CD4-positive, alpha-beta T cell (primary cell): Measurements from ENCODE around the gene ADAM11. TPM values are rescaled to one million over a fixed set of nuclear protein-coding genes. Genes with fewer than 3 reads are reported as not detected.

ENCODE experiments used
- ATAC-seq: fragments of 200-7000 bp; cut with Tn5 transposase; one replicate; pipeline ENCODE4 v1.10.0; 2022; ENCODE audit warnings: mild to moderate bottlenecking; ENCODE audit not compliant: poor library complexity
- CTCF ChIA-PET: fragments of 350-600 bp; sonication (Branson Sonifier 250); formaldehyde crosslinking; loops from one replicate; lab custom pipeline; 2021; ENCODE audit warnings: antibody characterized with exemption, inconsistent platforms; lab: Charles Lee
- POLR2A ChIA-PET: fragments of 350-600 bp; sonication (Branson Sonifier 250); formaldehyde crosslinking; loops from one replicate; lab custom pipeline; 2021; ENCODE audit warnings: antibody characterized with exemption, inconsistent platforms; lab: Charles Lee
- DNase-seq, 14 experiments: peaks; one replicate each; pipeline ENCODE4 v3.0.0-alpha.2; 2013 to 2020; ENCODE audit warnings: mixed read lengths in 2 of 14
- H3K27ac ChIP-seq, 2 donors: one replicate each; pipeline versions ENCODE4 v1.5.1 to v1.7.0; 2013; ENCODE audit warnings: low read length in 2 of 2, low read depth in 1 of 2, mild to moderate bottlenecking in 1 of 2
- H3K27me3 ChIP-seq, 2 experiments: 1 replicate in 1 of 2; 2 replicates in 1 of 2; pipeline versions ENCODE4 v1.6.1 to v1.7.0; 2013; ENCODE audit warnings: low read length in 2 of 2, control low read depth in 1 of 2, mild to moderate bottlenecking in 1 of 2, moderate library complexity in 1 of 2; ENCODE audit not compliant: insufficient read depth in 2 of 2, control insufficient read depth in 1 of 2
- H3K36me3 ChIP-seq: one replicate; pipeline ENCODE4 v1.6.1; 2013; ENCODE audit warnings: low read length, control low read depth; ENCODE audit not compliant: insufficient read depth
- H3K4me1 ChIP-seq: one replicate; pipeline ENCODE4 v1.6.1; 2013; ENCODE audit warnings: low read length, control low read depth; ENCODE audit not compliant: insufficient read depth
- H3K4me3 ChIP-seq: one replicate; pipeline ENCODE4 v1.5.1; 2013; ENCODE audit warnings: mild to moderate bottlenecking, low read length, moderate library complexity
- H3K9me3 ChIP-seq, 2 experiments: 1 replicate in 1 of 2; 2 replicates in 1 of 2; pipeline versions ENCODE4 v1.6.1 to v1.7.0; 2013; ENCODE audit warnings: low read length in 2 of 2, mild to moderate bottlenecking in 2 of 2, control low read depth in 1 of 2, moderate library complexity in 1 of 2; ENCODE audit not compliant: control insufficient read depth in 1 of 2, insufficient read depth in 1 of 2
- H3K27ac Mint-ChIP-seq: one replicate; pipeline ENCODE4 v1.8.0; 2020; ENCODE audit warnings: mixed read lengths
- H3K27me3 Mint-ChIP-seq: one replicate; pipeline ENCODE4 v1.8.0; 2021; ENCODE audit warnings: mixed read lengths
- H3K36me3 Mint-ChIP-seq: one replicate; pipeline ENCODE4 v1.8.0; 2021; ENCODE audit warnings: low read depth, mixed read lengths
- H3K4me1 Mint-ChIP-seq: one replicate; pipeline ENCODE4 v1.8.0; 2021; ENCODE audit warnings: low read depth, mixed read lengths
- H3K4me3 Mint-ChIP-seq: one replicate; pipeline ENCODE4 v1.8.0; 2020; ENCODE audit warnings: mild to moderate bottlenecking, mixed read lengths
- H3K9me3 Mint-ChIP-seq: one replicate; pipeline ENCODE4 v1.8.0; 2020; ENCODE audit warnings: mixed read lengths
- CTCF ChIP-seq: fragments of 200-600 bp; IDR thresholded peaks from one replicate; pipeline ENCODE4 v1.8.0; 2022; ENCODE audit warnings: antibody characterized with exemption, mild to moderate bottlenecking
- intact Hi-C, 2 experiments: fragments of 100-400 bp; cut with DNase I in 1 of 2; cut with micrococcal nuclease in 1 of 2; formaldehyde crosslinking; loops; one replicate each; pipeline versions ENCODE4 v1.15.1 to v1.9.0; 2023 to 2025; cut with DNase I, micrococcal nuclease
- total RNA-seq, 174 experiments: library from RNA in 2 of 174; stranded (reverse) in 2 of 174; gene quantifications; one replicate each; pipeline ENCODE4 v1.2.3 and lab custom pipeline; 2021 to 2026

ADAM11 gene
- total RNA-seq, 2 experiments from 2014 or later = 0.16 to 0.47 TPM

GRCh38 chr17:44797802-44798201 lies 39.0 kb downstream of the ADAM11 start:
- no peak overlapping the region for H3K4me3 ChIP-seq
- no peaks in the 10 kb centered on the region for H3K36me3 Mint-ChIP-seq

DNA sequence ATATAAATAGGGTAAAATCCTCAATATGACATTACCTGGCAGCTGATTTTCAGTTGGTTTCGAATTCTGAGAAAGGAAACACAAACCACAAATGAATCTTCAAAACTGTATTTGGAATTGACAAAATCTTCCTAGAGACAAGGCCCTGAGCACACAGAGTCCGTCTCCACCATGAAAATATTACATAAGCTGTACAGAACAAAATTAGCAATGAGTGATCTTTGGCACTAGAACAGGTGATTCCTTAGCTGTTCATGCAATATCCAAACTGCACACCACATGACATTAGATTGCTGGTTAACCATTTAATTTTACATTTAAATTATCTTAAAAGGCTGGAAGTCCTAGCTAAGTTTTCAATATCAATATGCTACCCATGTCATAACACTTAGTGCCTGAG lies 39.6 kb downstream of the ADAM11 start:
- Mint-ChIP-seq H3K36me3 (no peaks in the 10 kb centered on the region), H3K27me3 (no peaks in the 10 kb centered on the region), H3K9me3 (no peaks in the 10 kb centered on the region), H3K27ac (no peak overlapping the region), H3K4me3 (no peak overlapping the region), H3K4me1 (no peaks in the 10 kb centered on the region)
- ChIA-PET CTCF (interaction anchor here (1.1 kb wide), 1 partner anchor 20 kb away, joined by 3 read pairs; no protein-coding TSS in a partner anchor), POLR2A (no interaction called here)
- Histone ChIP-seq H3K4me1 (no peaks in the 10 kb centered on the region), H3K9me3 (no peaks in the 10 kb centered on the region), H3K27ac (no peak overlapping the region), H3K36me3 (no peaks in the 10 kb centered on the region), H3K27me3 (peaks cover 0 to 3% of the 10 kb centered on the region in 2 experiments), H3K4me3 (no peak overlapping the region)
- DNase-seq (no peak), ATAC-seq (no peak)
- no peak for TF ChIP-seq CTCF
- intact Hi-C loops = no loop called here

More at GRCh38 chr17:44797802-44798201, 39.0 kb downstream of the ADAM11 start:
- POLR2A ChIA-PET = interaction anchor here (0.8 kb wide), 1 partner anchor 234 kb away, joined by 4 read pairs; no protein-coding TSS in a partner anchor
- no peak for TF ChIP-seq CTCF
- no peak for DNase-seq
- CTCF ChIA-PET = interaction anchor here (1.1 kb wide), 1 partner anchor 19 kb away, joined by 3 read pairs; no protein-coding TSS in a partner anchor
- intact Hi-C loops = no loop called here
- Mint-ChIP-seq H3K27me3 (no peaks in the 10 kb centered on the region), H3K4me1 (no peaks in the 10 kb centered on the region), H3K9me3 (no peaks in the 10 kb centered on the region), H3K4me3 (no peak overlapping the region), H3K27ac (no peak overlapping the region)
- Histone ChIP-seq H3K36me3 (no peaks in the 10 kb centered on the region), H3K4me1 (no peaks in the 10 kb centered on the region), H3K27ac (no peak overlapping the region), H3K27me3 (peaks cover 0 to 3% of the 10 kb centered on the region in 2 experiments), H3K9me3 (no peaks in the 10 kb centered on the region)
- ATAC-seq = no peak

DNA sequence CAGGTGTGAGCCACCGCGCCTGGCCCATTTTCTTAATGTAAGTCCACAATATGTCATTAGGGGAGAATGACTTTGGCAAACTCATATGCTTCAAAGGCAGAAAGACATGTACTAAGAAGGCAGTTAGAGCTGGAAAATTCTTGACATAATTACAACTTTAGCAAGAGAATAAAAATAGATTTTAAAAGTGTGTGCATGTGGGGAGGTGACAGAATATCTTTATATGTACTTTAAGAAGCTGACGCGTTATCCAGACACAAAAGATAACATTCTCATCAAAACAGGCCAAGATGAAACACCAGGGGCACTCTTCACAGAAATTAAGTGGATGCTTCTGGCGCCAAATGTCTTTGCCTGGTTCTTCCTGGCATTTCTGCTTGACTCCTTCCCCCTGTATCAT lies 43.1 kb downstream of the ADAM11 start:
- H3K4me1 ChIP-seq = no peaks in the 10 kb centered on the region
- Mint-ChIP-seq H3K4me3 (no peak overlapping the region), H3K27me3 (peaks cover 2% of the 10 kb centered on the region), H3K27ac (no peak overlapping the region), H3K9me3 (no peaks in the 10 kb centered on the region), H3K36me3 (no peaks in the 10 kb centered on the region), H3K4me1 (no peaks in the 10 kb centered on the region)
- no peak for ATAC-seq
- no peaks in the 10 kb centered on the region for H3K9me3 ChIP-seq
- no peak for DNase-seq
- no peak overlapping the region for H3K4me3 ChIP-seq
- H3K27me3 ChIP-seq = peaks cover 0 to 3% of the 10 kb centered on the region in 2 experiments
- POLR2A ChIA-PET = interaction anchor here (1.1 kb wide), 1 partner anchor 17 kb away, joined by 5 read pairs; no protein-coding TSS in a partner anchor
- CTCF ChIA-PET = no interaction called here
- TF ChIP-seq CTCF = no peak
- H3K27ac ChIP-seq = no peak overlapping the region
- intact Hi-C loops = no loop called here
- H3K36me3 ChIP-seq = no peaks in the 10 kb centered on the region
